Peyer's patch (tissue), 4 donors: ENCODE results near the gene USP31.

Experiments used
- POLR2A ChIP-seq, 2 donors: fragments of 450-650 bp; IDR thresholded peaks; one replicate each; pipeline ENCODE4 v1.5.1; 2017; ENCODE audit warnings: antibody characterized with exemption in 2 of 2, mild to moderate bottlenecking in 2 of 2, moderate library complexity in 2 of 2
- TF ChIP-seq, protein P1 (sequence below), 6 experiments: fragments of 450-650 bp in 4 of 6; fragments of 200-600 bp in 2 of 6; sonication (generic) in 1 of 6; IDR thresholded peaks; one replicate each; pipeline ENCODE4 v1.5.1; 2017 to 2019; ENCODE audit warnings: antibody characterized with exemption in 6 of 6, mild to moderate bottlenecking in 3 of 6, moderate library complexity in 1 of 6

DNA sequence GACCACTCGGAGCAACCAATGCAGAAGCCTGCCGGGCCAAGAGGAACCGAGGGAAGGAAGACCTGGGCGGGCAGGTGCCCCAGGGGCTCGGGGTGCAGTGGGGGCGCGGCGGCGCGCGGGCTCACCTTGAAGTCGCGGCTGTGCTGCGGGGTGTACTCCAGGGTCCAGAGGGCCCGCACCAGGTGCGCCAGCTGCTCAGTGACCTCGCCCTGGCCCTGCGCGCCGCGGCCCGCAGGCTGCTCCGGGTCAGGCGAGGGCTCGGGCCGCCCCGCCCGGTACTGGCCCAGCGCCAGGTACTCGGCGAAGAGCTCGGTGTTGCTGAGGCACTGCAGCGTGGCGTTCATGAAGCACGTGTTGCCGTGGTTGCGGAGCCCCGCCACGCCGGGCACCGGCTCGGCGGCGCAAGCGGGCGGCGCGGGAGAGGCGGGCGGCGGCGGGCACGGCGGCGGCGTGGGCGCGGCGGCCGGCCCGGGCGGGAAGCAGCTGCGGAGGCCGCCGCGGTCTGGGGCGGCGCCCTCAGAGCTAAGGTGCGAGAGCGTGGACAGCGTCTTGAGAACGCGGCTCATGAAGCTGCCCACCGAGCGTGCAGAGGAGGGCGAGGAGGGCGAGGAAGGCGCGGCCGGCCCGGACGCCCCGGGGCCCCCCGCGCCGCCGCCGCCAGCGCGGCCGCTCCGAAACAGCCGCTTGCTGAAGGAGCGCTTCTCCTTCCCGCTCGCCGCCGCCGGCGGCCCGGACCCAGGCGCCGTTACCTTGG, 562 bp downstream of the USP31 start:
- TF ChIP-seq POLR2A (IDR thresholded peaks at IDR 0.05): no peak
- TF ChIP-seq, protein P1, sequence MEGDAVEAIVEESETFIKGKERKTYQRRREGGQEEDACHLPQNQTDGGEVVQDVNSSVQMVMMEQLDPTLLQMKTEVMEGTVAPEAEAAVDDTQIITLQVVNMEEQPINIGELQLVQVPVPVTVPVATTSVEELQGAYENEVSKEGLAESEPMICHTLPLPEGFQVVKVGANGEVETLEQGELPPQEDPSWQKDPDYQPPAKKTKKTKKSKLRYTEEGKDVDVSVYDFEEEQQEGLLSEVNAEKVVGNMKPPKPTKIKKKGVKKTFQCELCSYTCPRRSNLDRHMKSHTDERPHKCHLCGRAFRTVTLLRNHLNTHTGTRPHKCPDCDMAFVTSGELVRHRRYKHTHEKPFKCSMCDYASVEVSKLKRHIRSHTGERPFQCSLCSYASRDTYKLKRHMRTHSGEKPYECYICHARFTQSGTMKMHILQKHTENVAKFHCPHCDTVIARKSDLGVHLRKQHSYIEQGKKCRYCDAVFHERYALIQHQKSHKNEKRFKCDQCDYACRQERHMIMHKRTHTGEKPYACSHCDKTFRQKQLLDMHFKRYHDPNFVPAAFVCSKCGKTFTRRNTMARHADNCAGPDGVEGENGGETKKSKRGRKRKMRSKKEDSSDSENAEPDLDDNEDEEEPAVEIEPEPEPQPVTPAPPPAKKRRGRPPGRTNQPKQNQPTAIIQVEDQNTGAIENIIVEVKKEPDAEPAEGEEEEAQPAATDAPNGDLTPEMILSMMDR (IDR thresholded peaks at IDR 0.05): no peak
